Stimulated activated CD8-positive, alpha-beta memory T cell treated with anti-CD3 and anti-CD28 coated beads, Interleukin-12 subunit alpha, Interleukin-12 subunit beta, amount 100 ng/mL, for 4 hours (primary cell): ENCODE results near the gene ATRAID.
A peak's percentile ranks its signal among the peaks of the same experiment; 100 is the strongest.
"Not testable (repeated sequence)": the region's sequence is repeated elsewhere in the genome, so short reads cannot be mapped to it uniquely, and the experiment has no call there.

Source experiments
- DNase-seq: peaks from one replicate; pipeline ENCODE4 v3.0.0-alpha.2; 2020; ENCODE audit warnings: low read depth

ATRAID gene, protein sequence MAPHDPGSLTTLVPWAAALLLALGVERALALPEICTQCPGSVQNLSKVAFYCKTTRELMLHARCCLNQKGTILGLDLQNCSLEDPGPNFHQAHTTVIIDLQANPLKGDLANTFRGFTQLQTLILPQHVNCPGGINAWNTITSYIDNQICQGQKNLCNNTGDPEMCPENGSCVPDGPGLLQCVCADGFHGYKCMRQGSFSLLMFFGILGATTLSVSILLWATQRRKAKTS

DNA sequence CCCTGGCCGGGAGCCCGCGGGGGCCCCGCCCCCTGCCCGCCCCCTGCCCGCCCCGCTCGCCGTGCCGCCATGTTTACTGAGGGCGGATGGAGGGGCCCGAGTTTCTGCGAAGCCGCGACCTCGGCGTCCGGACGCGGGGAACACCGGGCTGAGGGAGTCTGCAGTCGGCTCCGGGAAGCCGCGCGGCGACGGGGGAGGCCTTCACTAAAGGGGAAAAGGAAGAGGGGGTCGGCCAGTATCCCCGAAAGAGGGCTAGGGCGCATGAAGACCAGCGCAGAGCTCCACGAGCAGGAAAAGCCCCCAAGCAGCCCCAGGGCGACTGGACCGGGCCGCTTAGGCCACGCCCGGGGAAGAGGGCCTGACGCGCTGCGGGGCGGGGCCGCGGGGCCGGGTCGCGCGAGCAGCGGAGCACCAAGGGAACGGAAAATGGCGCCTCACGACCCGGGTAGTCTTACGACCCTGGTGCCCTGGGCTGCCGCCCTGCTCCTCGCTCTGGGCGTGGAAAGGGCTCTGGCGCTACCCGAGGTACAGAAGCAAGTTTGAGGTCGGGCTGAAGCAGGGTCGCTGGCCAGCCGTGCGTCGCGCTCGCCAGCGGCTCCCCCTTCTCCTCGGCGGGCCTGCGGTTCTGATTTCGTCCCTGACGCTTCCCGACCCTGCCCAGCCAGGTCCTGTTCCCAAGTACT is at the start of gene ATRAID, which contains the start of gene SLC5A6:
TSS of gene ATRAID (plus strand) at position 99 of the 683 bp plus-strand sequence. CDS start at position 427, 328 bp downstream.
TSS of gene SLC5A6 (minus strand) at position 326 of the 683 bp plus-strand sequence. CDS start 4,618 bp downstream, outside the sequence.
- DNase-seq, result peak; percentile 85

DNA sequence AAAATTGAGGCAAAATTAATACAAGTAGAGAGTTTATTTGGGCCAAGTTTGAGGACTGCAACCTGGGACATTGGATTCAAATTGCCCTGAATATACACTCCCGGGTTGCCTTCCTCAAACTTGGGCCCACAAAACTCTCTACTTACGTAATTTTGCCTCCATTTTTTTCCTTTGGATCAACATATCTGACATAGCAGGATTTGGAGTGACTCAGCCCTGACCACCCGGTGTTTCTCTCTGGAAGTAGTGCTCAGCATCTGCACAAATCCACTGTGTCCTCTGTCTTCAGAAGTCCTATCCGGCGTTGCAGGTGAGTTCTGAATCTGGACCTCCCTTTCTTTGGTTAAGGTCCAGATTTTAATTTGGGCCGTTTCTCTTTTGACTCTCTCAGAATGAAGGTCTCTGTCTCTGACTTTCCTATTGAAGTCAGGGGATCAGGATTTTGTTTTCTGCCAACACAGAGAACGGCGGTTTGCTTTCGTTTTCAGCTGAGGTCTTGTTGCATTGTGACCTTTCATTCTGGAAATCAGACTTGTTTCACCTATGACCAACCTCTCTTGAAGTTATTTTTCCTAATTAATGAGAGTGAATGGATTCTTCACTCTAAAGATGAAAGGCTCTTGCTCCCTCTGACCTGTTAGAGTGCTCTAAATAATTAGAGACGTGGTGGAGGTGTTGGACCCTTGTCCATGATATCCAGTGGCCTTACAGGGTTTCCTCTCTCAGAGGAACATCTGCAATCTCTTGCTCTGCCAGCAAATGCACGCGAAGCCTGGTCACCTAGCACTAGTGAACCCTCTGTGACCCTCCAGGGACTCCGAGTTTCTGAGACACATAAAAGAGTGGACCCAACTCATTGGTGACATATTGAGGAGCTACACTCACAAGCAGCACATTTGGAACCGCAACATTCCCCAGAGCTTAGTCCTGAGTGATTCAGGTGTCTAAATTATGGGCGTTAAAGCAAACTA is 49.4 kb upstream of the ATRAID start:
- DNase-seq, result no peak

DNA sequence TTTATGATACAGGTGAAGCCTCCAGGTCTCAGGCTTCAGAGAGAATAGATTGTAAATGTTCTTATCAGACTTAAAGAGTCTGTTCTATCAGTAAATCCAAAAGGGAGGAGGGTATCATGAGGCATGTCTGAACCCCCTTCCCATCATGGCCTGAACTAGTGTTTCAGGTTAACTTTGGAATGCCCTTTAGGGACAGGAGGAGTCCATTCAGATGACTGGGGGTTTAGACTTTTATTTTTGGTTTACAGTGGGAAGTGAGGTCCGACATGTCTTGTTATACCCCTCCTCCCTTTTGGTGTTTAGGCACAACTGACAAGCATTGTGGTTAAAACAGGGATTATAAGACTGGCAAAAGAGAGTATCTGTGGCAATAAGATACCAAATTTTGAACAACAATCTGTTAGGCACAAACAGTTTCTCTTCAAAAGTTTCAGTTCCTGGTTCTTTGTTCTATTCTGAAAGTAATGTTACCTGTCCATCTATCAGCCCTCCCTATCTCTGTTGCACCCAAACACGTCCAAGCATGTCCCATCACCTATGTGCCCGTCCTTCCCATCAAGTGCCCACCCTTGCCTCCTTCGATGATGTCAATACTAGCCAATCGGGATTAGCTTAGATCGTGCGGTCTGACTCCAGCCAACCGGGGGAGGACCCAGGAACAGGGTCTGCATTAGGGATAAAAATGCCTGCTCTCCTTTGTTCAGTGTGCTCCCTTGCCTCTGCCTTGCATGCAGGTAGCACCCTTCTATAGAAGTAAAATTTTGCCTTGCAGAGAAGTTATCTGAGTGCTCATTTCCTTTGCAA is 46.7 kb upstream of the ATRAID start:
- no peak for DNase-seq

DNA sequence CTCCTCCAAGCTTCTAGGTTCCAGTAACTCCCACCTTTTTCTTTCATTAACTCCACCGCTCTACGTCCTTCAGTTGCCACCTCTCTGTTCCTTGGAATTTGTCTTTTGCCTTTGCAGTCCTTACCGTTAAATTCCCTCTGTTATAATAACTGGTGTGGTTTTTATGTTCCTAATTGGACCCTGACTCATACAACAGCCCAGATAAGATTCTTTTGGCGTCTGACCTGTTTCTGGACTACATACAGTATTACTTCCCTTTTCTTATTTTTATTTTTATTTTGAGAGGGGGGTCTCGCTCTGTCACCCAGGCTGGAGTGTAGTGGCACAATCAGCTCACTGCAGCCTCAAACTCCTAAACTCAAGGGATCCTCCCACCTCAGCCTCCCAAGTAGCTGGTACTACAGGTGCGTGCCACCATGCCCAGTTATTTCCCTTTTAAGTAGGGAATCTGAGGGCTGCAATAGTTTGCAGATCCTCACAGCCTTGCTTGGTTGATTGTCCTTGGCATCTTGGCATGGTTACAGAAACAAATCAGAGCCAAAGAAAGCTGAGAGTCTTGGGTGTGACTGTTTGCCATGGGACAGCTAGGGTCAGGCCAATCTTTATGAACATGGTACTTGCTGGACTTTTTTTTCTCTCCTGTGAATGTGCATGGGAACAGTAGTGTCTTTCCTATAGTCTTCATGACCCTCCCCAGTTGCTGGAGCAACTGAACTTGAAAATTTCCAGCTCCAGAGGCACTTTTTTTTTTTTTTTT is 41.1 kb upstream of the ATRAID start:
- DNase-seq, result no peak

DNA sequence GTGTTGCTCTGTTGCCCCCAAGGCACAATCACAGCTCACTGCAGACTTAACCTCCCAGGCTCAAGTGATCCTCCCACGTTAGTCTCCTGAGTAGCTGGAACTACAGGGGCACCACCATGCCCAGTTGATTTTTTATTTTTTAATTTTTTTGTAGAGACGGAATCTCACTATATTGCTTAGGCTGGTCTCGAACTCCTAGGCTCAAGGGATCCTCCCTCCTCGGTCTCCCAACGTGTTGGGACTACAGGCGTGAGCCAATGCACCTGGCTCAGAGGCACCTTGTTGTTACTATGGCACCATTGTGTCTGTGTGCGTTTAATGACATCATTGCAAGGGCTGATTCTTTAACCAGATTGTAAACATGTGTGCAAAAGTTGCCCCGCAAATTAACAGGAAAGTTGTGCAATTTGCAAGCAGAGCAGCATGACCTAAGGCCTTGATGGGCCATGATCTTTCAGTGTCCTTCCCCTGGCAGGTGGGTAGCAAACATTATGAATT is 40.4 kb upstream of the ATRAID start:
- DNase-seq, result no peak

DNA sequence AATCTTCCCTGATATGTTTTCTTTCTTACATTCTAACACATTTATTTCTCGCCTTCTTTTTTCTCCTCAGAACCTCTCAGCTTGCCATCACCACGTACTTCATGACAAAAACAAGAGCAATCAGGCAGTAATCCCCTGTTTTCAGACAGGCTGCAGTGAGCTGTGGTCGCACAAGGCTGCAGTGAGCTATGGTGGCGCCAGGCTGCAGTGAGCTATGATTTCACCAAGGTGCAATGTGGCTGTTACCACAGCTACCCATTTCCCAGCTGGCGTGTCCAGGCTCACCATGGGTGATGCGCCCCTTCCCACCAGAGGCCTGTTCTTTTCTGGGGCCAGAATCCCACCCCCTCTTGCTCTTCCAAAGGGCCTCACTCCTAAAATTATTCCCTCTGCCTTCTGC is 37.2 kb upstream of the ATRAID start:
- no peak for DNase-seq

DNA sequence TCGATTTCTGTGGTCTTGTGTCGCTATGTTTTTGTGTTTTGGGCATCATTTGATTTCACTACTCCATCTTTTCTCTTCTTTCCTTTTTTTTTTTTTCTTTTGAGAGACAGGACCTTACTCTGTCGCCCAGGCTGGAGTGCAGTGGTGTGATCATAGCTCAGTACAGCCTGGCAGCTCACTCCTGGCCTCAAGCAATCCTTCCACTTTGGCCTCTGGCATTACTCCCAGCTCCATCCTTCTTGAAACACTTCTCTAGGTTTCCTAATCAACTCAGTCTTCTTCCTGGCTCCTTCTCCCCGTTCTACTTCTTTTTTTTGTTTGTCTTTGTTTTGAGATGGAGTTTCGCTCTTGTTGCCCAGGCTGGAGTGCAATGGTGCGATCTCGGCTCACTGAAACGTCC is 36.5 kb upstream of the ATRAID start:
- DNase-seq, result no peak

DNA sequence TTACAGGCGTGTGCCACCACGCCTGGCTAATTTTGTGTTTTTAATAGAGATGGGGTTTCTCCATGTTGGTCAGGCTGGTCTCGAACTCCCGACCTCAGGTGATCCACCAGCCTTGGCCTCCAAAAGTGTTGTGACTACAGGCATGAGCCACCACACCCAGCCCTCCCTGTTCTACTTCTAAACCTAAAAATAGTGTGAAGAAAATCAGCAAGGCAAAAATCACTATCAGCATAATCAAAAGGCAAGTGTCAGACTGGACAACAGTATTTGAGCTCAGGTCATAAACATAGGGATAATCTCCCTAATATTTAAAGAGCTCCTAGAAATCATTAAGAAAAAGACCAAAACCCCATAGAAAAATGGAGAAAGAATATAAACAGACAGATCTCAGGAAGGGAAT is 36.1 kb upstream of the ATRAID start:
- not testable (repeated sequence) for DNase-seq

DNA sequence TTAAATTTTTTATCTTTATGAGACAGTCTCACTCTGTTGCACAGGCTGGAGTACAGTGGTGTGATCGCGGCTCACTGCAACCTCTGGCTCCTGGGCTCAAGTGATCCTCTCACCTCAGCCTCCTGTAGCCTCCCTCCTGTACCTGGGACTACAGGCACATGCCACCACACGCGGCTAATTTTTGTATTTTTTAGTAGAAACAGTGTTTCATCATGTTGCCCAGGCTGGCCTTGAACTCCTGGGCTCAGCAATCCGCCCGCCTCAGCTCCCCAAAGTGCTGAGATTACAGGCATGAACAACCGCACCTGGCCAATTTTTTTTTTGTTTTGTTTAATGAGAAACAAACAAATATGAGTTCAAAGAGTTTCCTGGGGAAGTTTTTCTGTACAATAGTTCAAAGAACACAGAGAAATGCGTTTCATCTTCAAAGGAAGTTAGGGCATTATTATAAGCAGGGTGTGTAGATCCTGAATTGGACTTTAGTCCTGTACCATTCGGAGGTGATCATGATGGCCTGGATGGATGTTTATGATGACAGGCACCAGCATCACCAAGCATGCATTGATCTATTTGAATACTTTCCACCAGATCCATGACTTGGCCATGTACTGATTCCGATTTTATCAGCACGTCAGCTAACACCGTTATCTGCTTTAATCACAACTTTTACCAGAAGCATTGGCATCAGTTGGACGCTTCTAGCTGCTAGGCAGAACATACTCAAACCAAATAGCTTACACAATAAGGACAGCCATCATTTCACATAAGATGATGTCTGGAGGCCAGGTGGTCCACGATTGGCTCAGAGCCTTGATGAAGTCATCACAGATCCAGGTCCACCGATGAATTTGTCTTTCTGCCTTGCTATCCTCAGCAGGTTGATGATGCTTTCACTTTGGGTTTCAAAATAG is 34.1 kb upstream of the ATRAID start:
- no peak for DNase-seq

DNA sequence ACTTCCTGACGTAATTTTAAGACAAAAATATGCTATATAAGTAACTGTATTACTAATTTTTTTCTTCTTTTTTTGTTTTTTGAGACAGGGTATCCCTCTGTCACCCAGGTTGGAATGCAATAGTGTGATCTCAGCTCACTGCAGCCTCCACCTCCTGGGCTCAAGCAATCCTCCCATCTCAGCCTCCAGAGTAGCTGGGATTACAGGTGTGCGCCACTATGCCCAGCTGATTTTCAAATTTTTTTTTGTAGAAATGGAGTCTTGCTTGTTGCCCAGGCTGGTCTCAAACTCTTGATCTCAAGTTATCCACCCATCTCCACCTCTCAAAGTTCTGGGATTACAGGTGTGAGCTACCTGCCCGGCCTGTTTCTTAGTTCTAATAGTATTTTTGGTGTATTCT is 33.4 kb upstream of the ATRAID start:
- DNase-seq, result no peak

DNA sequence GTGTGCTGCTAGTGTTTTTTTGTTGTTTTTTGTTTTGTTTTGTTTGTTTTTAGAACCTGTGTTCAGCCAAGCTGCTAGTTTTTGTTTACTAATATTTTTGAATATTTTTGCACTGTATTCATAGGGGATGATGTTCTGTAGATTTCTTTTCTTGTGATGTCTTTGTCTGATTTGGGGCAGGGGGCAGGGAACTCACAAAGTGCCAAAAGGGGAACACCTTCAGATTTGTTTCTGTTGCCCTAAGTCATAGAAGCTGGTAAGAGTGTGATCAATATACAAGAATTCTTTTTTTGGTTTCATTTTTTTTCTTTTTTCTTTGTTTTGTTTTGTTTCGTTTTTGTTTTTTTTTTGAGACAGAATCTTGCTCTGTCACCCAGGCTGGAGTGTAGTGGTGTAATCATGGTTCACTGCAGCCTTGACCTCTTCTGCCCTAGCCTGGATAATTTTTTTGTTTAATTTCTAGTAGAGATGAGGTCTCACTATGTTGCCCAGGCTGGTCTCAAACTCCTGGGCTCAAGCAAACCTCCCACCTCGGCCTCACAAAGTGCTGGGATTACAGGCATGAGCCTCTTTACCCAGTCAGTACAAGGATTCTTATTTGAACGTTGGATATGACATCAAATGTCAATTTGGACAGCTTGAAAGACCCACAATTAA is 32.4 kb upstream of the ATRAID start:
- DNase-seq, result no peak

DNA sequence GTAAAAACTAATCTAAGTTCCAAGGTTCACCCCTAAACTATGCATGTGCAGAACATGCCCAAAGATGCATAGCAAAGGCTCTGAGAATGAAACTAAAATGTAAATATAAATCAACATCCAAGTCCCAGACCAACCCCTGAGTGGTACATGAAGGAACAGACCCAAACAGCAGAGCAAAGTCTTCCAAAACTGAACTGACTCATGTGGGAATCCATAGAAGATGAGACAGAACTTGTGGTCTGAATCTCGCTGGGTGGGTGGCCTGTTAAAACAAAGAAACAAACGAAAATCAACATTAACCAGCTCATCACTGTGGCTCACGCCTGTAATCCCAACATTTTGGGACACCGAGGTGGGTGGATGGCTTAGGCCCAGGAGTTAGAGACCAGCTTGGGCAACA is 29.5 kb upstream of the ATRAID start:
- DNase-seq, result no peak

DNA sequence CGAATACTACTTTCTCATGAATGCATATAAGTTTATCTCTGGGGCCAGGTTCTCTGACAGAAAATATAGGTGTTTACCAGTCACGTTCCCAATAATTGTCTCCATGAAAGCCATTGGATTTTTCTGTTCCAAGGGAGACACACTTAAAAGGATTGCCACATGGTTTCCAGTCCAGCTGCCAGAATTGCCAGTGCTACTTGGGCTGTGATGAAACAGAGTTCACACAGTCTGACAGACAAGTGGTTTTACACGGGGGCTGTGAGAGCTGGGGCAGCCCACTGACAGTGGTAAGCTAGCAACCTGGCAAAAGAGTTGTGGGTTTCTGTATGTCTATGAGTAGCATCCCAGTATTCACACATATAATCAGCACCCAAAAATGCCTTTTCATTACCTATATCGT is 27.7 kb upstream of the ATRAID start:
- DNase-seq, result no peak

DNA sequence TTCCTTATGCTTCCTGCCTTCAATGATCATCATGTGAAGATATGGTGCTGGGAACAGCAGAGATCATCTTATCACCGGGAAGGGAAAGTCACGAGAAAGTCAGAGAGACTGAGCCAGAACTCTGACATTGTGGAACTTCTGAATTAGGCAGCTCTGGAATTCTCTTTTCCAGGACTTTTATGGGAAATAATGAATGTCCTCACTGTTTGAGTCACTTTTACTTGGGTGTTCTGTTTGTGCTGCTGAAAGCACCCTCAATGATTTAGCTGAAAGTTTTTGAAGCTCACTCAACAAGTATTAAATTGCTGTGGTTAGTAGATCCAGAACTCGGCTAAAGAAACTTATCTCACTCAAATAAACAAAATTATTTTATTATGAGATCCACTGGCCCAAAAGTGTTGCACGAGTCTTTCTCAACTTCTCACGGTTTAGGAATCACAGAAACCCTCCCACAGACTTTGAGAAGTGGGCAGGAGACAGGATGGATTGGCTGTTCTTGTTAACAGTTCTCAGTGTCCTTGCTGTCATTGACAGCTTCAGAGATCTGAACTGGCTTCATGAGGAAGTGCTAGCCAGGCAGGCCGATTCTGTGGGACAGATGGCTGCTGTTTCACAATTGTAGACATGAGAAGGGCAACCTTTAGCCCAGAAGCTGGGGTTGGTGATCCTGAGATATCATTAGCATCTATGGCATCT is 26.4 kb upstream of the ATRAID start:
- DNase-seq, result no peak

DNA sequence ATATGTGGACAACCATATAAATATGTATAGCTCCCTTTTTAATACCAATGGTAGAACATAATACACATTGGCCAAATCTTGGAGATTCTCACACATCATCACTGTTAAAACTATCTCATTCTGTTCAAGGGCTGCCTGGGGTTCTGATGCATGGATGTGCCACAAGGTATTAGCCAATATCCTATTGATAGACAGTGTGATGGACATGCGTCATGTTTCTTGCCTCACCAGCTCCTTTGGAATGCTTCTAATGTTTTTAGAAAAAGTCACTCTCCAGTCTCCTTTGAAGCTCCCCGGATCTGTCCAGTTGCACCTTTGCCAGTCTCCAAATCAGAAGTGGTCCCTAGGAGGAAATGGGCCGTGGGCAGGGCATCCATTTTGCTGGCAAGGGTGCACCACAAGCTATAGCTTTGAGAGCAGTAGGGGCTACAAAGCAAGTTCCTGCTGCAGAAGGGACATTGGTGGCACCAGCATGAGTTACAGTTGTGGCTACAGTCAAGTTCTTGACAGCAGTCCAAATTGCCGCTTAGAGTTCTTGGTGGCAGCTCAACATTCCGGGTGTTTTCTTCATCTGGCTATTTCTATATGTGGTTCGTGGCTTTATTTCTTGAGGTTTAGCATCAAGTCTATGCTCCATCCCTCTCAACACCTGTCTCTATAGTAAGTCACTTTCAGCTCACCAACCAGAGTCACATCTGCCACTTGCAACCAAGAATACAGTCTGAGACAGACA is 25.1 kb upstream of the ATRAID start:
- DNase-seq, result no peak

DNA sequence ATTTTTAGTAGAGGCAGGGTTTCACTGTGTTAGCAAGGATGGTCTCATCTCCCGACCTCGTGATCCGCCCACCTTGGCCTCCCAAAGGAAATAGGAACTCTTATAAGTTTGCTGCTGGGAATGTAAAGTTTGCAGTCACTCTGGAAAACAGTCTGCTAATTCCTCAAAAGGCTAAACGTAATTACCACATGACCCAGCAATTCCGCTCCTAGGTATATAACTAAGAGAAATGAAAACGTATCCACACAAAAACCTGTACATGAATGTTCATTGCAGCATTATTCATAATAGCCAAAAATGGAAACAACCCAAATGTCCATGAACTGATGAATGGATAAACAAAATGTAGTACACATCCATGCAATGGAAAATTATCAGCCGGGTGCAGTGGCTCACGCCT is 21.9 kb upstream of the ATRAID start:
- DNase-seq, result no peak

DNA sequence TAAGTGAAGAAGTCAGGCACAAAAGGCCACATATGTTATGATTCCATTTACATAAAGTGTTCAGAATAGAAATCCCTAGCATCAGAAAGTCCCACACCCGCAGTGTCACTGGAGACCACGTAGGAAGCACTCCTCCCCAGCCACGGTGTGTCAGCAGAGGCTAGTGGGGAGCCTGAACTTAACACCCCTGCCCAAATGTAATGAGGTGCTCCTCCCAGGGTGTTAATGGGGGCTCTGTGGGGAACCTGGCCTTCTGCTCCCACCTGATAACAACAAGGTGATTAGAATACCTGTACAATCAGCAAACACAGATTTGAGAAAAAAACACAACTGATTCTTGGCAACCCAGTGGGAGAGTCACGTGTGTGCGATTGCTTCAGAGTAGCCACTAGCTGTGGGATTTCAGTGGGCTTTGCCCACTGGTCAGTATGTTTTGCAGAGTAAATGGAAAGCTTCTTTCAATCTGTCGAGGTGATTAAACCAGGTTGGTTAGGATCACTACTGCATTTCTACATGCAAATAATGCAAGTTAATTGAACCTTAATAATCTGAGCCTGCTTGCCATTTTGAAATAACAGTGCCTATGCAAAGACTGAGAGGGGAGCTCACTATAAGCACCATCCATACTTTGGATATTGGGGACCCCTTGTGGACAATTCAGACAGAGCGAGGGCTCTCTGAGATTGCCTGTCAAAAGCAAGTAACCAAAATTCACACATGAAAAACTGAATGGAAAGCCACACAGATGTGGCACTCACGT is 20.6 kb upstream of the ATRAID start:
- no peak for DNase-seq
